ENCODE measurements around the gene SLC2A1.

DNA sequence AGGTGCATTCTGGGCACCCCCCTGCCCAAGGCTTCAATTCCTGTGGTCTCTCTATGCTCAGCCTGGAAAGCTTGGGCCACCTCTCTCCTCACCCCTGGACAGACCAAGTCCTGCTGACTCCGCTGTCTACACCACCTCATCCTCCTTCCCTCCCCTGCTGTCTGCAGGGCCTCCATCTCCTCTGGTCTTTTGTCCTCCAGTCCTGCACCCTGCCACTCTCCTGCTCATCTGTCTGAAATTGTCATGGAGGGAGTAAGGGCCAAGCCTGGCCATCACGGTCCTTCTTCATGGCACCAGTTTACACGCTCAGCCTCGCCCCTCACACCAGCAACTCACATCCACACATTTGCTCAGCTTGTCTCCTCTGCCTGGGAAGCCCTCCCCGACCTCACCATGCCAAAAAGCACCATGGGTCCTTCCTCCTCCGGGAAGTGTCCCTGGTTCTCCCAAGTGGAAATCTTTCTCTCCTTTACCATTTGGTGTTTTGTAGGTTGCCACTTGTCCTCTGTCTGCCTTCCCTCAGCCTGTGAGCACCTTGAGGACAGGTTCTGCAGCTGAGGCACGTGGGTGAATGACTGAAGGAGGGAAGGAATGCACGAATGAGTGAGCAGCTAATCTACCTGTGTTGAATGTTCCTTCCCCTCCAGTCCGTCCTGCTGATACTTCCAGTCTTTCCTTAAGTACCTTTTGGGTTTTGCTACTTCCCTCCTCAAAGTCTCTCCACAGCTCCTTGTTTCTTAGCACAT lies 2.1 kb upstream of the SLC2A1 start:
- TF ChIP-seq GATA1 (IDR thresholded peaks at IDR 0.05; ENCODE audit: low read depth, low read length) (no peak), POLR2A (IDR thresholded peaks at IDR 0.05; ENCODE audit: low read length) (no peak)

Data from erythroblast (primary cell).